Fibroblast of the aortic adventitia (primary cell): ENCODE results near the gene KCNK6. TPM values are rescaled to one million over a fixed set of nuclear protein-coding genes. Genes with fewer than 3 reads are reported as not detected.

Experiments
- DNase-seq: peaks from one replicate; pipeline ENCODE4 v3.0.0-alpha.2; 2010; ENCODE audit warnings: low read depth
- H3K4me3 ChIP-seq: 2 replicates; pipeline ENCODE4 v1.5.1; 2011; ENCODE audit warnings: low read depth, mild to moderate bottlenecking, control low read depth, low read length, moderate library complexity
- CTCF ChIP-seq: IDR thresholded peaks from 2 replicates; pipeline ENCODE4 v1.5.1; 2011; ENCODE audit warnings: mild to moderate bottlenecking, low read length, control low read depth, inconsistent platforms; ENCODE audit not compliant: insufficient read depth
- total RNA-seq: library from RNA; depleted of rRNA; stranded (reverse); fragments of >200 nt; gene quantifications from 2 replicates; pipeline ENCODE4 v1.2.3, GENCODE V29; 2012; ENCODE audit warnings: low replicate concordance

The KCNK6 gene
- total RNA-seq: 3.6 and 3.7 TPM in 2 replicates

- H3K4me3 ChIP-seq: peak within 1 kb of the TSS; percentile 75
- TF ChIP-seq CTCF: no peak
- DNase-seq: peak; percentile 34
Measured at GRCh38 chr19:38319421-38320258, at the start of gene KCNK6. TSS of gene KCNK6 (plus strand) at chr19:38319845. CDS start at chr19:38319951, 106 bp downstream.

- TF ChIP-seq CTCF: no peak
- DNase-seq: no peak
- no peak overlapping the region for H3K4me3 ChIP-seq
Measured at GRCh38 chr19:38270587-38271167, 49.0 kb upstream of the KCNK6 start.

- no peak for TF ChIP-seq CTCF
- DNase-seq: no peak
- no peak overlapping the region for H3K4me3 ChIP-seq
Measured at GRCh38 chr19:38273499-38273898, 46.1 kb upstream of the KCNK6 start.

- DNase-seq: no peak
- no peak overlapping the region for H3K4me3 ChIP-seq
- TF ChIP-seq CTCF: no peak
Measured at GRCh38 chr19:38274739-38275138, 44.9 kb upstream of the KCNK6 start.

GRCh38 chr19:38276942-38277517, 42.6 kb upstream of the KCNK6 start:
- DNase-seq: no peak
- no peak for TF ChIP-seq CTCF
- no peak overlapping the region for H3K4me3 ChIP-seq

- no peak for TF ChIP-seq CTCF
- no peak overlapping the region for H3K4me3 ChIP-seq
- no peak for DNase-seq
Measured at GRCh38 chr19:38277549-38277948, 42.1 kb upstream of the KCNK6 start.
